Transverse colon (tissue), 4 donors: ENCODE results near the gene SLX4. TPM values are rescaled to one million over a fixed set of nuclear protein-coding genes. Genes with fewer than 3 reads are reported as not detected.

Experiments used
- DNase-seq: peaks from one replicate; pipeline ENCODE4 v3.0.0-alpha.2; 2019
- H3K27ac ChIP-seq, 4 donors: fragments of 200-600 bp; sonication (generic); 2 replicates each; pipeline ENCODE4 v1.5.1; 2016 to 2018; ENCODE audit warnings: inconsistent platforms in 4 of 4
- H3K27me3 ChIP-seq: fragments of 200-600 bp; sonication (generic); 2 replicates; pipeline ENCODE4 v1.5.1; 2017; ENCODE audit warnings: inconsistent platforms
- H3K36me3 ChIP-seq, 4 donors: fragments of 200-600 bp; sonication (generic); 2 replicates each; pipeline ENCODE4 v1.5.1; 2017 to 2019; ENCODE audit warnings: inconsistent platforms in 4 of 4
- H3K4me1 ChIP-seq, 4 donors: fragments of 200-600 bp; sonication (generic); 2 replicates each; pipeline ENCODE4 v1.5.1; 2017 to 2020; ENCODE audit warnings: inconsistent platforms in 4 of 4
- H3K4me3 ChIP-seq, 4 donors: fragments of 200-600 bp; sonication (generic); 1 replicate in 1 of 4; 2 replicates in 3 of 4; pipeline versions ENCODE4 v1.5.1 to v1.6.1; 2017 to 2019; ENCODE audit warnings: inconsistent platforms in 4 of 4
- H3K9me3 ChIP-seq, 2 donors: fragments of 200-600 bp; sonication (generic); 2 replicates each; pipeline ENCODE4 v1.5.1; 2017 to 2019; ENCODE audit warnings: inconsistent platforms in 2 of 2
- CTCF ChIP-seq, 5 experiments: fragments of 200-600 bp in 3 of 5; fragments of 450-650 bp in 2 of 5; sonication (generic) in 3 of 5; IDR thresholded peaks; 1 replicate in 2 of 5; 2 replicates in 3 of 5; pipeline ENCODE4 v1.5.1; 2016 to 2017; ENCODE audit warnings: antibody characterized with exemption in 5 of 5, inconsistent platforms in 3 of 5, mild to moderate bottlenecking in 2 of 5, moderate library complexity in 1 of 5
- EP300 ChIP-seq: sonication (generic); formaldehyde crosslinking; IDR thresholded peaks from one replicate; pipeline ENCODE4 v1.6.1; 2017; ENCODE audit warnings: antibody characterized with exemption, low read depth
- POLR2A ChIP-seq: fragments of 450-650 bp; IDR thresholded peaks from one replicate; pipeline ENCODE4 v1.6.1; 2016; ENCODE audit warnings: antibody characterized with exemption, mild to moderate bottlenecking, moderate library complexity
- POLR2AphosphoS5 ChIP-seq, 3 donors: sonication (generic); formaldehyde crosslinking; IDR thresholded peaks; one replicate each; pipeline ENCODE4 v1.6.1; 2016; ENCODE audit warnings: antibody characterized with exemption in 3 of 3
- WGBS, 2 donors: methylation state at CpG; one replicate each; pipeline ENCODE4 v1.1.5; 2018; ENCODE audit warnings: low coverage in 1 of 2; 5-methylcytosine and 5-hydroxymethylcytosine counted together
- in situ Hi-C, 4 donors: fragments of 200-750 bp; cut with MboI; loops; one replicate each; pipeline versions ENCODE4 v1.15.0 to v1.15.1; 2017; ENCODE audit warnings: low sequenced_read_pairs in 3 of 4, low pct_ligation_motif_present in 1 of 4, low pct_unique_long_range_greater_than_20kb in 1 of 4
- intact Hi-C: fragments of 100-400 bp; cut with DNase I; formaldehyde crosslinking; loops from one replicate; pipeline ENCODE4 v1.15.1; 2023; ENCODE audit warnings: low total_unique reads
- total RNA-seq, 4 donors: library from RNA; depleted of rRNA; stranded (reverse); fragments of >200 nt; gene quantifications; one replicate each; pipeline ENCODE4 v1.1.0, GENCODE V29; 2016

The SLX4 gene
- total RNA-seq, 4 donors from 2014 or later, result 3.0 to 11.5 (median 4.9) TPM

- H3K36me3 ChIP-seq, result peaks cover 0 to 22% (median 3%) of the 10 kb centered on the region in 4 donors
- H3K27ac ChIP-seq, result peak overlapping the region in 1 of 4 donors; percentile 63
- WGBS, 2 donors, result 85% methylated on average over 17 of the region's 21 CpGs; no CpG with 5 or more reads in 1 of the 2 donors
- peaks cover 0 to 13% (median 6%) of the 10 kb centered on the region in 4 donors for H3K4me1 ChIP-seq
- no peak for DNase-seq
- TF ChIP-seq POLR2A (no peak), CTCF (IDR thresholded peaks at IDR 0.05) (no peak), POLR2AphosphoS5 (IDR thresholded peaks at IDR 0.05) (no peak), EP300 (no peak)
- H3K27me3 ChIP-seq, result no peaks in the 10 kb centered on the region
- intact Hi-C loops, result no loop called here
- H3K4me3 ChIP-seq, result no peak overlapping the region
- no peaks in the 10 kb centered on the region for H3K9me3 ChIP-seq
- in situ Hi-C loops, result no loop called here
These were observed 44.2 kb upstream of the SLX4 start for GRCh38 chr16:3655396-3656159.

- intact Hi-C loops (no loop called here), in situ Hi-C loops (no loop called here)
- peaks cover 0 to 13% (median 6%) of the 10 kb centered on the region in 4 donors for H3K4me1 ChIP-seq
- WGBS, 2 donors, result 80 to 87% methylated on average over 1 to 12 of the region's 12 CpGs
- H3K27me3 ChIP-seq, result no peaks in the 10 kb centered on the region
- H3K27ac ChIP-seq, result peak overlapping the region; percentile 32 to 67 (median 62)
- peaks cover 0 to 22% (median 3%) of the 10 kb centered on the region in 4 donors for H3K36me3 ChIP-seq
- TF ChIP-seq POLR2AphosphoS5 (IDR thresholded peaks at IDR 0.05) (no peak), CTCF (IDR thresholded peaks at IDR 0.05) (no peak)
- DNase-seq, result no peak
- H3K4me3 ChIP-seq, result no peak overlapping the region
- H3K9me3 ChIP-seq, result no peaks in the 10 kb centered on the region
These were observed 43.6 kb upstream of the SLX4 start for GRCh38 chr16:3655030-3655395.

- Histone ChIP-seq H3K4me3 (no peak within 1 kb of the TSS), H3K36me3 (peaks cover 0 to 22% (median 3%) of the 10 kb centered on the region in 4 donors), H3K27ac (peak within 1 kb of the TSS; percentile 32 to 67 (median 62)), H3K9me3 (no peaks in the 10 kb centered on the region), H3K4me1 (peaks cover 0 to 13% (median 6%) of the 10 kb centered on the region in 4 donors), H3K27me3 (no peaks in the 10 kb centered on the region)
- in situ Hi-C loops, result no loop called here
- intact Hi-C loops, result no loop called here
- 56% methylated on average over 14 of the region's 14 CpGs; no CpG with 5 or more reads in 1 of the 2 donors for WGBS, 2 donors
- DNase-seq, result peak; percentile 74
- TF ChIP-seq EP300, result no peak
- peak; percentile 60 to 78 (median 68) for TF ChIP-seq CTCF (IDR thresholded peaks at IDR 0.05)
These were observed 43.0 kb upstream of the SLX4 start, which contains the start of gene DNASE1 for GRCh38 chr16:3654249-3654991. Gene DNASE1 (plus strand): TSS chr16:3654691. CDS start chr16:3655374, 683 bp downstream.

- intact Hi-C loops (no loop called here), in situ Hi-C loops (no loop called here)
- H3K9me3 ChIP-seq, result no peaks in the 10 kb centered on the region
- no peak overlapping the region for H3K27ac ChIP-seq
- DNase-seq, result peak; percentile 7
- peaks cover 0 to 10% (median under 1%) of the 10 kb centered on the region in 4 donors for H3K36me3 ChIP-seq
- no peak overlapping the region for H3K4me3 ChIP-seq
- H3K4me1 ChIP-seq, result peaks cover 0 to 14% (median 6%) of the 10 kb centered on the region in 4 donors
- no peaks in the 10 kb centered on the region for H3K27me3 ChIP-seq
- no peak for TF ChIP-seq CTCF (IDR thresholded peaks at IDR 0.05)
- WGBS, 2 donors, result 80 to 86% methylated on average over 1 to 14 of the region's 14 CpGs
These were observed 41.2 kb upstream of the SLX4 start for GRCh38 chr16:3652373-3653195.
